Fibroblast of mammary gland (primary cell): ENCODE data around the gene DISP1.

Experiments used
- DNase-seq: peaks from one replicate; pipeline ENCODE4 v3.0.0-alpha.2; 2010; ENCODE audit warnings: low read depth
- H3K4me3 ChIP-seq: 2 replicates; pipeline ENCODE4 v1.5.1; 2011; ENCODE audit warnings: low read depth, mild to moderate bottlenecking, low read length, moderate library complexity; ENCODE audit not compliant: control insufficient read depth
- CTCF ChIP-seq: conservative IDR thresholded peaks from 2 replicates; pipeline ENCODE4 v1.5.1; 2011; ENCODE audit warnings: low read depth, low read length, inconsistent platforms; ENCODE audit not compliant: control insufficient read depth, insufficient read depth

Gene DISP1

GRCh38 chr1:222814536-222815439 lies at the start of gene DISP1:
DISP1 (plus strand) TSS chr1:222815039; CDS start chr1:222942824, 127,785 bp downstream.
- no peak for TF ChIP-seq CTCF
- H3K4me3 ChIP-seq: peak within 1 kb of the TSS; percentile 89
- peak; percentile 87 for DNase-seq

GRCh38 chr1:222767152-222767571 lies 47.7 kb upstream of the DISP1 start:
- no peak for TF ChIP-seq CTCF
- H3K4me3 ChIP-seq: no peak overlapping the region
- no peak for DNase-seq

- TF ChIP-seq CTCF: no peak
- H3K4me3 ChIP-seq: no peak overlapping the region
- no peak for DNase-seq
Measured at GRCh38 chr1:222768592-222768991, 46.2 kb upstream of the DISP1 start.

- DNase-seq: no peak
- peak; percentile 15 for TF ChIP-seq CTCF
- no peak overlapping the region for H3K4me3 ChIP-seq
Measured at GRCh38 chr1:222769181-222769580, 45.7 kb upstream of the DISP1 start.

GRCh38 chr1:222769971-222770620 lies 44.7 kb upstream of the DISP1 start:
- no peak for DNase-seq
- TF ChIP-seq CTCF: no peak
- H3K4me3 ChIP-seq: no peak overlapping the region

- no peak for TF ChIP-seq CTCF
- no peak overlapping the region for H3K4me3 ChIP-seq
- DNase-seq: no peak
Measured at GRCh38 chr1:222772996-222773379, 41.9 kb upstream of the DISP1 start.
